OCI-LY7 (cell line): Measurements from ENCODE around the gene CACNA2D2.

Experiments
- CTCF ChIP-seq: fragments of 200-600 bp; sonication (generic); conservative IDR thresholded peaks from 2 replicates; pipeline ENCODE4 v1.5.1; 2014; ENCODE audit warnings: mild to moderate bottlenecking, antibody characterized with exemption, low read length, moderate library complexity, mixed read lengths
- EZH2phosphoT487 ChIP-seq: fragments of 200-600 bp; sonication (generic); IDR thresholded peaks from 2 replicates; pipeline ENCODE4 v1.6.1; 2018; ENCODE audit warnings: low read depth, borderline replicate concordance, mild to moderate bottlenecking, mixed run types, antibody characterized with exemption, low read length, moderate library complexity, mixed read lengths

DNA sequence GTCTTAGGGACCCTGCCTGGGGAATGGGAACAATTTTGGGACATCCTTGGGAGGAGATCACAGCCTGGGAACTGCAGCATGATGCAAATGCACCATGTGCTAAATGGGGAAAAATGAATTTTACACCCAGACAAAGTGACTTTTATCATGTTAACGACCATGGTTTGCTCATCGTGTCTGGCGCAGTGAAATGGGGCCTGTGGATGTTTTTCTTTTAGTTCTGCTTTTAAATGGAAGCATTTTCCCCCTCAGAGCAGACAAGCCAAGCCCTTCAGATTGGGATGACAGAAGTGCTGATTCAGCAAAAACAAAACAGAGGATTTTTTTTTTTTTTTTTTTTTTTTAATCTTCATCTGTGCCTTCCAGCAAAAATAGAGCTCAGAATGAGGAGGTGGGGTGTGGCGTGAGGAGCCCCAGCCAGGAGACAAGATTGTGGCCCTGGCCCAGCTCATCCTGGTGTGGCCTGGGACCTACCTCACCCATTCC is 14.3 kb upstream of the CACNA2D2 start:
- TF ChIP-seq CTCF (no peak), EZH2phosphoT487 (no peak)
